ENCODE data around the gene SGTA. TPM values are rescaled to one million over a fixed set of nuclear protein-coding genes. Genes with fewer than 3 reads are reported as not detected.

Gene SGTA
- total RNA-seq, 1 donor from 2014 or later: 64.4 TPM

DNA sequence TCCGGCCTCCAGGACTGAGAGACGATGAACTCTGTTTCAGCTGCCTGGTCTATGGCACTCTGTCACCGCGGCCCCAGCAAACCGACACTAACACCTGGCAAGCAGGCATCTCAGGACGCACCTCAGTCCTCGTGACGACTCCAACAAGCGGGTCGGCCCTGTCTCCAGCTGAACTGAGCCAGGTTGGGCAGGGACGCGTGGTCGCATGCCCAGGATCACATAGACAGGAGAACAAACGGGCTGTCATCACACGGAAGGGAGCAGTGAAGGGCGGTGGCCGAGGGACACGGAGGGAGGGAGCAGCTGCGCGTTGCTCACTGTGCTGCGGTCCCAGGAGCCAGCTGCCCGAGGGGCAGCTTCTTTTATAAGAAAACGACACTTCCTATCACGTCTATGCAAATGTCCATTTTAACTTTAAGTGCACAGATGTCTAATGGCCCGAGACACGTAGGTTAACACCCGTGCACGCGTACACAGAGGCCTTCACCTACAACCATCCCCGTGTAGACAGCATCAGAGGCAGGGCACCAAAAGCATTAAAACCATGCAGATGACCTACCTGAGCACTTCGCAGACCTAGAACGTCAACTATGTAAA lies 8.9 kb downstream of the SGTA start:
- Mint-ChIP-seq H3K4me3 (no peak overlapping the region), H3K9me3 (no peaks in the 10 kb centered on the region), H3K27ac (peak overlapping the region; percentile 45), H3K36me3 (peaks cover 6% of the 10 kb centered on the region), H3K27me3 (no peaks in the 10 kb centered on the region), H3K4me1 (ENCODE audit: unreplicated experiment) (peaks cover 20% of the 10 kb centered on the region)
- no peak for DNase-seq (ENCODE audit: extremely low spot score, unreplicated experiment)
- TF ChIP-seq, protein P1, sequence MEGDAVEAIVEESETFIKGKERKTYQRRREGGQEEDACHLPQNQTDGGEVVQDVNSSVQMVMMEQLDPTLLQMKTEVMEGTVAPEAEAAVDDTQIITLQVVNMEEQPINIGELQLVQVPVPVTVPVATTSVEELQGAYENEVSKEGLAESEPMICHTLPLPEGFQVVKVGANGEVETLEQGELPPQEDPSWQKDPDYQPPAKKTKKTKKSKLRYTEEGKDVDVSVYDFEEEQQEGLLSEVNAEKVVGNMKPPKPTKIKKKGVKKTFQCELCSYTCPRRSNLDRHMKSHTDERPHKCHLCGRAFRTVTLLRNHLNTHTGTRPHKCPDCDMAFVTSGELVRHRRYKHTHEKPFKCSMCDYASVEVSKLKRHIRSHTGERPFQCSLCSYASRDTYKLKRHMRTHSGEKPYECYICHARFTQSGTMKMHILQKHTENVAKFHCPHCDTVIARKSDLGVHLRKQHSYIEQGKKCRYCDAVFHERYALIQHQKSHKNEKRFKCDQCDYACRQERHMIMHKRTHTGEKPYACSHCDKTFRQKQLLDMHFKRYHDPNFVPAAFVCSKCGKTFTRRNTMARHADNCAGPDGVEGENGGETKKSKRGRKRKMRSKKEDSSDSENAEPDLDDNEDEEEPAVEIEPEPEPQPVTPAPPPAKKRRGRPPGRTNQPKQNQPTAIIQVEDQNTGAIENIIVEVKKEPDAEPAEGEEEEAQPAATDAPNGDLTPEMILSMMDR (conservative IDR thresholded peaks at IDR 0.05): no peak

DNA sequence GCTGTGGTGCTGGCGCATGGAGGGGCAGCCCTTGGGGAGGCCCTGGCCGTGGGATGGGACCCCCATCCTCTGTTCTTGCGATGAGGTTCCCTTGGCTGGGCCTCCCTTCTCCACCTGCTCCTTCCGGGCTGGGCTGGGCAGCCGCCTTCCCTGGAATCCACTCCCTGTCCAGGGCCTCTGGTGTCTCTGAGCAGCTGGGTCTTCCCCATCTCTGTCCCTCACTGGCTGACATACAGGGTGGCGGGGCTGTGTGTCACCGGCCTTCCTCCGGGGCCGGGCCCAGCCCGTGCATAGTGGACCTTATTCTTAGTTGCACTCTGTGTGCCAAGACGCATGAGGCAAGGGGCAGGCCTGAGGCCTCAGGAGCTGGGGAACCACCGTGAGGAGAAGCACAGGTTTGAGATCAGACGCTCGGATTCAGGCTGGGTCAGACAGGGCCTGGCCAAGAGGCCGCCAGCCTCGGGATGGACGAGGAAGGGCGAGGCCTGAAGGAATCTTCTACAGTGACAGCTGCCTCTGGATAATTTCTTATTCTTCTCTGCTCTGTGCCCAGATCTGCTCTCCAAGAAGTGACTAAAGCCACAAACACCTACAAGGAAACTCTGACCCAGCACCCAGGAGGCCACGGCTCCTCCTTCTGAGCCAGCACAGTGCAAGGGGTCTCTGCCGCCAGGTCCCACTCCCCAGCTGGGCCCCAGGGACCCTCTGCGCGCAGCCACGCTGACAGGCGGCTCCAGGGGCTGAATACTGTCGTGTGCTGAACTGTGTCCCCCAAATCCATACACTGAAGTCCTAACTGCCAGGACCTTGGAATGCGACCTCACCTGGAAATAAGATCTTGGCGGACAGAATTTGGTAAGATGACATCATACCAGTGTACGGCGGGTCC lies 11.0 kb downstream of the SGTA start:
- peak overlapping the region; percentile 34 for H3K27ac Mint-ChIP-seq
- TF ChIP-seq, protein P1 (conservative IDR thresholded peaks at IDR 0.05): no peak
- peaks cover 20% of the 10 kb centered on the region for H3K4me1 Mint-ChIP-seq (ENCODE audit: unreplicated experiment)
- H3K9me3 Mint-ChIP-seq: no peaks in the 10 kb centered on the region
- DNase-seq (ENCODE audit: extremely low spot score, unreplicated experiment): no peak
- H3K36me3 Mint-ChIP-seq: peaks cover 6% of the 10 kb centered on the region
- H3K4me3 Mint-ChIP-seq: no peak overlapping the region
- H3K27me3 Mint-ChIP-seq: no peaks in the 10 kb centered on the region

DNA sequence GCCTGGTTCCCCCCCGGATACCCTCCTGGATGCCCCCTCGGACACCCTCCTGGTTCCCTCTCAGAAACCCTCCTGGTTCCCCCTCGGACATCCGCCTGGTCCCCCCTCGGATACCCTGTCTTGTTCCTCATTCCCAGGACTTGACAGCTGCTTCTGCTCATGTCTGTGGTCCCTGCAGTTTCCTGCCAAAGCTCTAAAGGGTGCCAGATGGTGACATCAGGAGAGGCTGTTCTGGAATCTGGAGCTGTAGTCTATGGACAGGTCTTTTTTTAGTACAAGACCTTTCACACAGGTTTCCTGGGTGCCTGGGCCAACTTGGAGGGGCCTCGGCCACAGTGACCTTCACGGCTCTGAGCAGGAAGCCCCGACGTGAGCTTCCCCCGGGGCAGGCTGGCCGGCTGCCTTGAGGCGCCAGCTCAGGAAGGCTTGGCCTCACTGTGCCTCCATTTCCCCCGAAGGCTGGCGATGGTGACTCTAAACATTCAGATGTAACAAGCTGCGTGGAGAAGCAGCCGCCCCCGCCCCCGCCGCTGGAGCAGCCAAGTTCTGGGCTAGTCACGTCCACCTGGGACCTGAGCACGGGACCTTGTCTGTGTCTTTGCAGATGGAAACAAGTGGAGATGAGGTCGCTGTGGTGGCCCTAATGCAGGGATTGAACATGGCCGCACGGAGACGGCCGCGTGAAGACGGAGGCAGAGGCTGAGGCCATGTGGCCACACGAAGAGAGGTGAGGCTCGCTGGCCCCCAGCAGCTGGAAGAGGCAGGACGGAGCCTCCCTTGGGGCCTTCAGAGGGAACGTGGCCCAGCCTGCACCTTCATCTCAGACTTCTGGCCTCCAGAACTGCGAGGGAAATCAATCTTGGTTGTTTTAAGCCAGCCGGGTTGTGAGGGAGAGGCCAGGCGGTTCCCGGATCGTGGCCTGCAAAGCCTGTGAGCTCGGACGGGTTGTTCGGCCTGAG lies 12.7 kb downstream of the SGTA start:
- Mint-ChIP-seq H3K9me3 (no peaks in the 10 kb centered on the region), H3K36me3 (peaks cover 2% of the 10 kb centered on the region), H3K4me1 (ENCODE audit: unreplicated experiment) (peaks cover 14% of the 10 kb centered on the region), H3K27me3 (no peaks in the 10 kb centered on the region), H3K27ac (no peak overlapping the region), H3K4me3 (no peak overlapping the region)
- TF ChIP-seq, protein P1 (conservative IDR thresholded peaks at IDR 0.05): no peak
- DNase-seq (ENCODE audit: extremely low spot score, unreplicated experiment): no peak

DNA sequence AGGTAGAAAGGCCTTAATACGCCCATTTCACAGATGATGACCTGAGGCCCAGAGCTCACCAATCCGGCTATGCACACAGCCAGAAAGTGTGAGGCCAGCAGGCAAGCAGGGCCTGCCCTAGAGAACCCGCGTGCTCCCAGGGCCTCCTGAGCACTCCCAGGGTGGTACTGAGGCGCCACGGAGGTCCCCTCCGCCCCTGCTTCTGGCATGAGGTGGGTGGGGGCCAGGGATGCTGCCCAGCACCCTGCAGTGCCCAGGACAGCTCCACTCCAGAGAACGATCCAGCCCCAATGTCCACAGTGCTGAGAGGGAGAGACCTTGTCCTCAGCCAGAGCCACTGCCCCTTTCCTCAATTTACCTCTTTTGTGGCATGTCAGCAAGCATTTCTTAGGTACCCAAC lies 13.9 kb downstream of the SGTA start:
- TF ChIP-seq, protein P1 (conservative IDR thresholded peaks at IDR 0.05): no peak
- Mint-ChIP-seq H3K36me3 (no peaks in the 10 kb centered on the region), H3K27me3 (no peaks in the 10 kb centered on the region), H3K4me1 (ENCODE audit: unreplicated experiment) (peaks cover 7% of the 10 kb centered on the region), H3K27ac (no peak overlapping the region), H3K9me3 (no peaks in the 10 kb centered on the region), H3K4me3 (no peak overlapping the region)
- DNase-seq (ENCODE audit: extremely low spot score, unreplicated experiment): no peak

DNA sequence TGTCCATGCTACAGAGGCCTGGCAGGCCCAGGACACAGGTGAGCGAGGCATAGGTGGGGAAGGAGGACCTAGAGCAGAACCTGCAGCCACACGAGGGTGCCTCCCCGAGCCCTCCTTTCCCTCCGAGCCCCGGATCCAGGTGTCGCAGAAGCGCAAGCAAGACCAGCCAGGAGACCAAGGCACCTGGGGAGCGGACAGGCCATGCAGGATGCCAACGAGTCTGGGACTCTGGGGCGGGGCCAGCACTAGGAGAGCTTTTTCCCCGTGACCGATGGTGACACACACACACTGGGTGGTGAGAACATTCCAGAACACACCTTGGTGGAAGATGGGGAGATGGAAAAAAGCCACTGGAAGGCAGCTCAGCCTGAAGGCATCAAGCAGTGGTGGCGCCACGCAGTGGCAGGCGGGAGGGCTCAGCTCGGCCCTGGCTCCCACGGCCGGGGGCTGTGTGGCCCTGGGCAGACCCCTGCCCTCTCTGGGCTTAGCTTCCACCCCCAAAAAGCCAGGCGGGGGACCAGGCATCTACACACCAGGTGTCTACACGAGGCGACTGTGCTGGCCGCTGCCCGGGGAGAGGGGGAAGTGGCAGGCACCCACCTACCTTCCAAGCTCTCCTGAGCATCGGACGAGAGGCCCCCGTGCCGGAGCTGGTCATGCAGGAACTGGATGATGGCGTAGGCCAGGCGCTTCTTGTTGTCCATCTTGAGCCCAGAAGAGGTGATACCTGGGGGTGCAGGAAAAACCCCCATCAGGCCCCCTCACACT lies 14.5 kb downstream of the SGTA start:
- no peaks in the 10 kb centered on the region for H3K9me3 Mint-ChIP-seq
- no peak overlapping the region for H3K4me3 Mint-ChIP-seq
- TF ChIP-seq, protein P1 (conservative IDR thresholded peaks at IDR 0.05): no peak
- H3K27ac Mint-ChIP-seq: no peak overlapping the region
- DNase-seq (ENCODE audit: extremely low spot score, unreplicated experiment): no peak
- peaks cover 7% of the 10 kb centered on the region for H3K4me1 Mint-ChIP-seq (ENCODE audit: unreplicated experiment)
- no peaks in the 10 kb centered on the region for H3K36me3 Mint-ChIP-seq
- H3K27me3 Mint-ChIP-seq: no peaks in the 10 kb centered on the region
